D721Med (cell line): ENCODE results near the gene XYLT2.

Experiments used
- DNase-seq: peaks from one replicate; pipeline ENCODE4 v3.0.0; 2011; ENCODE audit warnings: low spot score; ENCODE audit not compliant: insufficient read length
- FAIRE-seq: peaks from 2 replicates; lab custom pipeline; 2011; peaks lifted over from hg19 to GRCh38; lab: Jason Lieb, UNC
- CTCF ChIP-seq: IDR thresholded peaks from 2 replicates; pipeline ENCODE4 v1.5.1; 2012; ENCODE audit warnings: mild to moderate bottlenecking, control low read depth; ENCODE audit not compliant: insufficient read depth; ENCODE audit errors: missing control alignments

The XYLT2 gene

GRCh38 chr17:50407921-50408320, 62.0 kb downstream of the XYLT2 start:
- TF ChIP-seq CTCF, result no peak
- no peak for FAIRE-seq
- DNase-seq, result no peak
